PC-9 (cell line): ENCODE results near the gene ALPG. TPM values are rescaled to one million over a fixed set of nuclear protein-coding genes. Genes with fewer than 3 reads are reported as not detected.

Source experiments
- BruUV-seq: library from RNA; stranded (reverse); fragments of 400-500 nt; replicated peaks from 2 replicates; lab custom pipeline; 2021; lab: Mats Ljungman, UMichigan
- CTCF ChIA-PET: fragments of 300-600 bp; sonication (Branson Sonifier 250); formaldehyde crosslinking; loops from one replicate; lab custom pipeline; 2022; ENCODE audit warnings: antibody characterized with exemption; lab: Charles Lee
- POLR2A ChIA-PET: fragments of 300-600 bp; sonication (Branson Sonifier 250); formaldehyde crosslinking; loops from one replicate; lab custom pipeline; 2022; ENCODE audit warnings: antibody characterized with exemption; ENCODE audit not compliant: unreplicated experiment; lab: Charles Lee
- DNase-seq, 2 experiments: peaks; one replicate each; pipeline versions ENCODE4 v3.0.0 to v3.0.0-alpha.2; 2015 to 2022; ENCODE audit warnings: mixed read lengths in 1 of 2
- H2AFZ ChIP-seq: fragments of 200-600 bp; sonication (generic); 2 replicates; pipeline ENCODE4 v1.8.1; 2017; ENCODE audit warnings: antibody characterized with exemption
- H3F3A ChIP-seq: fragments of 200-600 bp; sonication (generic); 2 replicates; pipeline ENCODE4 v1.8.1; 2017; ENCODE audit warnings: antibody characterized with exemption, mild to moderate bottlenecking, low read depth; ENCODE audit not compliant: insufficient read depth
- H3K27ac ChIP-seq: fragments of 200-600 bp; sonication (generic); 2 replicates; pipeline ENCODE4 v1.6.1; 2016; ENCODE audit warnings: mixed run types
- H3K27me3 ChIP-seq: fragments of 200-600 bp; sonication (generic); 2 replicates; pipeline ENCODE4 v1.6.1; 2016; ENCODE audit warnings: low read depth, mixed run types; ENCODE audit not compliant: insufficient read depth
- H3K36me3 ChIP-seq: fragments of 200-600 bp; sonication (generic); 2 replicates; pipeline ENCODE4 v1.6.1; 2016; ENCODE audit warnings: low read depth, mixed run types
- H3K4me1 ChIP-seq: fragments of 200-600 bp; sonication (generic); replicated peaks from 2 replicates; pipeline ENCODE4 v1.6.1; 2016; ENCODE audit warnings: mixed run types; ENCODE audit not compliant: insufficient read depth
- H3K4me2 ChIP-seq: fragments of 200-600 bp; sonication (generic); 2 replicates; pipeline ENCODE4 v1.6.1; 2017; ENCODE audit warnings: mixed run types
- H3K4me3 ChIP-seq: fragments of 200-600 bp; sonication (generic); 2 replicates; pipeline ENCODE4 v1.6.1; 2016; ENCODE audit warnings: mixed run types
- H3K79me2 ChIP-seq: fragments of 200-600 bp; sonication (generic); 2 replicates; pipeline ENCODE4 v1.6.1; 2017; ENCODE audit warnings: low read depth, mixed run types
- H3K9me2 ChIP-seq: fragments of 200-600 bp; sonication (generic); 2 replicates; pipeline ENCODE4 v1.8.1; 2017; ENCODE audit warnings: mild to moderate bottlenecking; ENCODE audit not compliant: insufficient read depth
- H3K9me3 ChIP-seq: fragments of 200-600 bp; sonication (generic); 2 replicates; pipeline ENCODE4 v1.8.1; 2016; ENCODE audit warnings: low read depth; ENCODE audit not compliant: insufficient read depth
- H4K20me1 ChIP-seq: fragments of 200-600 bp; sonication (generic); 2 replicates; pipeline ENCODE4 v1.8.1; 2017; ENCODE audit not compliant: insufficient read depth
- EZH2 ChIP-seq: fragments of 200-600 bp; sonication (generic); IDR thresholded peaks from 2 replicates; pipeline ENCODE4 v1.8.0; 2017; ENCODE audit warnings: antibody characterized with exemption, low read depth
- intact Hi-C: fragments of 100-400 bp; cut with micrococcal nuclease; formaldehyde crosslinking; loops from one replicate; pipeline ENCODE4 v1.10.0; 2022; ENCODE audit not compliant: unreplicated experiment
- total RNA-seq: library from RNA; stranded (reverse); gene quantifications from 2 replicates; pipeline ENCODE4 v1.2.3, GENCODE V29; 2021
- TF ChIP-seq, protein P1 (sequence below): fragments of 200-600 bp; sonication (generic); conservative IDR thresholded peaks from 2 replicates; pipeline ENCODE4 v1.6.1; 2017; ENCODE audit warnings: mixed run types, antibody characterized with exemption, mild to moderate bottlenecking, moderate library complexity

ALPG gene
- total RNA-seq, 1 experiment from 2014 or later, result 0.76 TPM

DNA sequence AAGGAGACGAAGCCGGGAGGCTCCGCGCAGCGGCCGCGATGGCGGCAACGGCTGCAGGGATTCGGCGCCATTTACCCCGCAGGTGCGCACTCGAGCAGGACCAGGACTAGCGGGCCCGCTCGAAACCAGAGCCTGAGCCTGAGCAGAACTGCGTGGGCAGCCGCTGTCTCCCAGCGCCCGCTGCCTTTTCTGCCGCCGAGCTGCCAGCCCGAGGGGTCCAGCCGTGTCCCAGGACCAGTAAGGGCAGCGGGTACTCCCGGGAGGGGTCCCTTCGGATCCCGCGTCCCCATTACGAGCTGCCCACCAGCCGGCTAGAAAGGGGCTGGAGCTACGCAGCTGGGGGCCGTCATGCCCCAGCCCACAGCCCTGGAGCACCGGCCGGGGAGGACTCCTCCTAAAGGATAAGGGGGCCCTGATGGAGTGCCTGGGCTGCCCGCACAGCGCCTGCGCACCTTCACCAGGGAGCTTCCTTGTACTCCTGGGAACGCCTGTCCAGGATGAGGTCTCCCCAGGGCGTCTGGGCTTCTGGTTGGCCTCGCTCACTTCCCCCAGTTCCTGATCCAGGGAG is 18.2 kb upstream of the ALPG start:
- H3K36me3 ChIP-seq, result no peaks in the 10 kb centered on the region
- no peak for DNase-seq
- H3K4me2 ChIP-seq, result no peak overlapping the region
- CTCF ChIA-PET, result no interaction called here
- H3K9me3 ChIP-seq, result no peaks in the 10 kb centered on the region
- no peak overlapping the region for H3K27ac ChIP-seq
- intact Hi-C loops, result loop anchor here (5.0 kb wide), 1 partner anchor 49 kb away; no protein-coding TSS in a partner anchor
- no peak overlapping the region for H2AFZ ChIP-seq
- no TSS peak for BruUV-seq
- POLR2A ChIA-PET, result no interaction called here
- peaks cover 20% of the 10 kb centered on the region for H3K4me1 ChIP-seq
- no peaks in the 10 kb centered on the region for H3K9me2 ChIP-seq
- H3F3A ChIP-seq, result peaks cover 20% of the 10 kb centered on the region
- H3K27me3 ChIP-seq, result no peaks in the 10 kb centered on the region
- no peaks in the 10 kb centered on the region for H3K79me2 ChIP-seq
- no peaks in the 10 kb centered on the region for H4K20me1 ChIP-seq
- H3K4me3 ChIP-seq, result no peak overlapping the region
- TF ChIP-seq, protein P1, sequence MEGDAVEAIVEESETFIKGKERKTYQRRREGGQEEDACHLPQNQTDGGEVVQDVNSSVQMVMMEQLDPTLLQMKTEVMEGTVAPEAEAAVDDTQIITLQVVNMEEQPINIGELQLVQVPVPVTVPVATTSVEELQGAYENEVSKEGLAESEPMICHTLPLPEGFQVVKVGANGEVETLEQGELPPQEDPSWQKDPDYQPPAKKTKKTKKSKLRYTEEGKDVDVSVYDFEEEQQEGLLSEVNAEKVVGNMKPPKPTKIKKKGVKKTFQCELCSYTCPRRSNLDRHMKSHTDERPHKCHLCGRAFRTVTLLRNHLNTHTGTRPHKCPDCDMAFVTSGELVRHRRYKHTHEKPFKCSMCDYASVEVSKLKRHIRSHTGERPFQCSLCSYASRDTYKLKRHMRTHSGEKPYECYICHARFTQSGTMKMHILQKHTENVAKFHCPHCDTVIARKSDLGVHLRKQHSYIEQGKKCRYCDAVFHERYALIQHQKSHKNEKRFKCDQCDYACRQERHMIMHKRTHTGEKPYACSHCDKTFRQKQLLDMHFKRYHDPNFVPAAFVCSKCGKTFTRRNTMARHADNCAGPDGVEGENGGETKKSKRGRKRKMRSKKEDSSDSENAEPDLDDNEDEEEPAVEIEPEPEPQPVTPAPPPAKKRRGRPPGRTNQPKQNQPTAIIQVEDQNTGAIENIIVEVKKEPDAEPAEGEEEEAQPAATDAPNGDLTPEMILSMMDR, result no peak
- no peak for TF ChIP-seq EZH2

DNA sequence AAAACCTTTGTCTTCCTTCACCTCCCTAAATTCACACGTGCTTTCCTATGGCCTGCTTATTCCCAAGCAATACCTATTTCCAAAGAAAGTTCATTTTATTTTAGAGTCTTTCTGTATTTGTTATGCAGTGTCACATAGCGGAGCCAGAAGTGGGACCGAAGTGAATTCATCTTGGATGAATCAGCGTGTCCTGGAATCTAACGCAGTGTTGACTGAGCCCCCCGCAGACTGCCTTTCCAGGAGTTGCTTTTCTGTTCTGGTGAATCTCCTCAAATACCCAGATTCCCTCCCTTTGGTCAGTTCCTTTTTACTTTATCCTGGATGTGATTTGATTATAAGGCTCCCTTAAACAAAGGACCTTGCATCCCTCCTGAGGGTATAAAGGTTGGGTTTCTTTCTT is 17.3 kb upstream of the ALPG start:
- Histone ChIP-seq H3K27me3 (no peaks in the 10 kb centered on the region), H2AFZ (no peak overlapping the region), H3F3A (peaks cover 20% of the 10 kb centered on the region), H3K79me2 (no peaks in the 10 kb centered on the region), H3K9me3 (no peaks in the 10 kb centered on the region), H3K4me2 (no peak overlapping the region), H3K27ac (no peak overlapping the region), H3K36me3 (no peaks in the 10 kb centered on the region), H3K4me3 (no peak overlapping the region), H3K9me2 (no peaks in the 10 kb centered on the region), H3K4me1 (peaks cover 17% of the 10 kb centered on the region), H4K20me1 (no peaks in the 10 kb centered on the region)
- ChIA-PET POLR2A (no interaction called here), CTCF (no interaction called here)
- no peak for DNase-seq
- intact Hi-C loops, result loop anchor here (5.0 kb wide), 1 partner anchor 48 kb away; no protein-coding TSS in a partner anchor
- BruUV-seq, result no TSS peak
- TF ChIP-seq, protein P1, result no peak
- no peak for TF ChIP-seq EZH2

DNA sequence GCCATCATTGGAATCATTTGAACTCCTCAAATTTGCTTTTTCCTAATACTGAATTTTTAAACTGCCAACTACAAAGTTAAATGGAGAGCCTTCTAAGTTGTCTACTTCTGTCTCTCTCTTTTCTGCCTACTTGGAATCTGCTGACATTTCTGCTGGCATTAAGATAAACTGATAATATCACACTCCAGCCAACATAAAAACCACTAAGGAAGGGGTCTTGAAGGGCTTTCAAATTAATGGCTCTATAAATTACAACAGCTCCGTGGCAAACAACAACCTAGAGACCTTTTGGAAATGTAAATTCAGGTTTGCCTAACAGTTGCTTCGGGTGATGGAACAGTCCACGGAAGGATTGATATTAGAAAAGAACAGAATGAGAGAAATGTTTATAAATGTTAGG is 16.0 kb upstream of the ALPG start:
- ChIA-PET CTCF (no interaction called here), POLR2A (no interaction called here)
- TF ChIP-seq EZH2, result no peak
- TF ChIP-seq, protein P1, result no peak
- H3K27ac ChIP-seq, result no peak overlapping the region
- no peak for DNase-seq
- H2AFZ ChIP-seq, result no peak overlapping the region
- H3K36me3 ChIP-seq, result no peaks in the 10 kb centered on the region
- H3K9me2 ChIP-seq, result no peaks in the 10 kb centered on the region
- no peak overlapping the region for H3K4me2 ChIP-seq
- intact Hi-C loops, result no loop called here
- peaks cover 16% of the 10 kb centered on the region; the same call in 1 of the 2 replicates for H3F3A ChIP-seq
- peaks cover 12% of the 10 kb centered on the region for H3K4me1 ChIP-seq
- H3K9me3 ChIP-seq, result no peaks in the 10 kb centered on the region
- H3K27me3 ChIP-seq, result no peaks in the 10 kb centered on the region
- H3K79me2 ChIP-seq, result no peaks in the 10 kb centered on the region
- no peak overlapping the region for H3K4me3 ChIP-seq
- BruUV-seq, result no TSS peak
- H4K20me1 ChIP-seq, result no peaks in the 10 kb centered on the region
